Activated B cell treated with CpG ODN at 0.5 μM for 24 hours (primary cell): ENCODE data around the gene CAMK2D. TPM values are rescaled to one million over a fixed set of nuclear protein-coding genes. Genes with fewer than 3 reads are reported as not detected.

Source experiments
- ATAC-seq: fragments of 200-7000 bp; cut with Tn5 transposase; one replicate; pipeline ENCODE4 v1.10.0; 2021; ENCODE audit warnings: low read depth, mild to moderate bottlenecking, moderate library complexity
- CTCF ChIA-PET: fragments of 350-600 bp; sonication (Branson Sonifier 250); formaldehyde crosslinking; loops from one replicate; lab custom pipeline; 2021; ENCODE audit warnings: antibody characterized with exemption; lab: Charles Lee
- POLR2A ChIA-PET: fragments of 350-600 bp; sonication (Branson Sonifier 250); formaldehyde crosslinking; loops from one replicate; lab custom pipeline; 2021; ENCODE audit warnings: antibody characterized with exemption; lab: Charles Lee
- DNase-seq: peaks from one replicate; pipeline ENCODE4 v3.0.0; 2022
- H3K27ac Mint-ChIP-seq: one replicate; pipeline ENCODE4 v1.8.0; 2020; ENCODE audit warnings: mixed read lengths
- H3K27me3 Mint-ChIP-seq: one replicate; pipeline ENCODE4 v1.8.0; 2021; ENCODE audit warnings: mixed read lengths
- H3K36me3 Mint-ChIP-seq: one replicate; pipeline ENCODE4 v1.8.0; 2021; ENCODE audit warnings: low read depth, mixed read lengths
- H3K4me1 Mint-ChIP-seq: one replicate; pipeline ENCODE4 v1.8.0; 2021; ENCODE audit warnings: mixed read lengths
- H3K4me3 Mint-ChIP-seq: one replicate; pipeline ENCODE4 v1.8.0; 2020; ENCODE audit warnings: mild to moderate bottlenecking, mixed read lengths
- H3K9me3 Mint-ChIP-seq: one replicate; pipeline ENCODE4 v1.8.0; 2020; ENCODE audit warnings: mixed read lengths
- intact Hi-C: fragments of 100-400 bp; cut with micrococcal nuclease; formaldehyde crosslinking; loops from one replicate; pipeline ENCODE4 v1.15.1; 2024
- total RNA-seq: library from RNA; stranded (reverse); gene quantifications from 2 replicates; pipeline ENCODE4 v1.2.3, GENCODE V29; 2022
- TF ChIP-seq, protein P1 (sequence below): fragments of 200-600 bp; IDR thresholded peaks from one replicate; pipeline ENCODE4 v1.8.0; 2022; ENCODE audit warnings: antibody characterized with exemption, mild to moderate bottlenecking

CAMK2D gene
- total RNA-seq, 1 donor from 2014 or later: 72.9 TPM

GRCh38 chr4:113420938-113421337 is 340.6 kb downstream of the CAMK2D start:
- POLR2A ChIA-PET: no interaction called here
- H3K27ac Mint-ChIP-seq: no peak overlapping the region
- peaks cover 22% of the 10 kb centered on the region for H3K9me3 Mint-ChIP-seq
- peaks cover 9% of the 10 kb centered on the region for H3K27me3 Mint-ChIP-seq
- intact Hi-C loops: no loop called here
- peaks cover 1% of the 10 kb centered on the region for H3K36me3 Mint-ChIP-seq
- TF ChIP-seq, protein P1, sequence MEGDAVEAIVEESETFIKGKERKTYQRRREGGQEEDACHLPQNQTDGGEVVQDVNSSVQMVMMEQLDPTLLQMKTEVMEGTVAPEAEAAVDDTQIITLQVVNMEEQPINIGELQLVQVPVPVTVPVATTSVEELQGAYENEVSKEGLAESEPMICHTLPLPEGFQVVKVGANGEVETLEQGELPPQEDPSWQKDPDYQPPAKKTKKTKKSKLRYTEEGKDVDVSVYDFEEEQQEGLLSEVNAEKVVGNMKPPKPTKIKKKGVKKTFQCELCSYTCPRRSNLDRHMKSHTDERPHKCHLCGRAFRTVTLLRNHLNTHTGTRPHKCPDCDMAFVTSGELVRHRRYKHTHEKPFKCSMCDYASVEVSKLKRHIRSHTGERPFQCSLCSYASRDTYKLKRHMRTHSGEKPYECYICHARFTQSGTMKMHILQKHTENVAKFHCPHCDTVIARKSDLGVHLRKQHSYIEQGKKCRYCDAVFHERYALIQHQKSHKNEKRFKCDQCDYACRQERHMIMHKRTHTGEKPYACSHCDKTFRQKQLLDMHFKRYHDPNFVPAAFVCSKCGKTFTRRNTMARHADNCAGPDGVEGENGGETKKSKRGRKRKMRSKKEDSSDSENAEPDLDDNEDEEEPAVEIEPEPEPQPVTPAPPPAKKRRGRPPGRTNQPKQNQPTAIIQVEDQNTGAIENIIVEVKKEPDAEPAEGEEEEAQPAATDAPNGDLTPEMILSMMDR: no peak
- H3K4me3 Mint-ChIP-seq: no peak overlapping the region
- no peak for DNase-seq
- no peaks in the 10 kb centered on the region for H3K4me1 Mint-ChIP-seq
- ATAC-seq: no peak
- CTCF ChIA-PET: no interaction called here

DNA sequence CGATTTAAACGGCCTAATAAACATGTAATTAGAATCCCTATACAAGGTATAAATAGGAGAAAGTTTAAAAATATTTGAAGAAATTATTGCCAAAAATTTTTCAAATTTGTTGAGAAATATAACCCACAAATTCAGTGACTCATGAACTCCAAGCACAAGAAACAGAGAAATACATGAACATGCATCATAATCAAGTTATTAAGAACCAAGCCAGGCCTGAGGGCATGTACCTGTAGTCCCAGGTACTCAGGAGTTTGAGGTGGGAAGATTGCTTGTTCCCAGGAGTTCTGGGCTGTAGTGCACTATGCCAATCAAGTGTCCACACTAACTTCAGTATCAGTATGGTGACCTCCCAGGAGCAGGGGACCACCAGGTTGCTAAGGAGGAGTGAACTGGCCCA is 341.9 kb downstream of the CAMK2D start:
- TF ChIP-seq, protein P1: no peak
- intact Hi-C loops: no loop called here
- Mint-ChIP-seq H3K4me3 (no peak overlapping the region), H3K27me3 (peaks cover 9% of the 10 kb centered on the region), H3K36me3 (no peaks in the 10 kb centered on the region), H3K4me1 (no peaks in the 10 kb centered on the region), H3K9me3 (peaks cover 20% of the 10 kb centered on the region), H3K27ac (no peak overlapping the region)
- ATAC-seq (no peak), DNase-seq (no peak)
- CTCF ChIA-PET: no interaction called here
- POLR2A ChIA-PET: no interaction called here

DNA sequence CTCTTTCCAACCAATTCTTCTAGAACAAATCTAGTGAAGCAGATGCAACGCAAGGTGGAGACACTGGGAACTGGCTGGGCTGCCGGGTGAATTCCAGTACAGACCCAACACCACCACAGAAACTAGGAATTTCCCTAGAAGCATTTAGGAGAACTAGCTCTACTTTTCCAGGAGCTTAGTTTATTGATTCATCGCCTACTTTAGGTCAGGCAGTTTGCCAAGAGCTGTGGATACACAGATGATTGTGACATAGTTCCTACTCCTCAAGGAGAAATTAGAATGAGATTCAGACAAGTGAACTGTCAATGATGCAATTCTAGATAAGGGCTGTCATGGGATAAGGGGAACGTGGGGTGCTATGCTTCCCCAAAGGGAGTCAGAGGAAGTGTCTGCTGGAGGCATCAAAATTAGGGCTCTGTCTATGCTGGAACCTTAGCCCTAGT is 350.0 kb downstream of the CAMK2D start:
- TF ChIP-seq, protein P1: no peak

GRCh38 chr4:113410686-113411085 is 350.9 kb downstream of the CAMK2D start:
- intact Hi-C loops: no loop called here
- TF ChIP-seq, protein P1: no peak
- H3K4me3 Mint-ChIP-seq: no peak overlapping the region
- H3K36me3 Mint-ChIP-seq: no peaks in the 10 kb centered on the region
- POLR2A ChIA-PET: no interaction called here
- no peak for ATAC-seq
- no peaks in the 10 kb centered on the region for H3K9me3 Mint-ChIP-seq
- H3K27ac Mint-ChIP-seq: no peak overlapping the region
- H3K4me1 Mint-ChIP-seq: no peaks in the 10 kb centered on the region
- peaks cover 13% of the 10 kb centered on the region for H3K27me3 Mint-ChIP-seq
- CTCF ChIA-PET: no interaction called here
- no peak for DNase-seq

More for the DNA sequence above, 350.0 kb downstream of the CAMK2D start:
- ATAC-seq (no peak), DNase-seq (no peak)
- Mint-ChIP-seq H3K9me3 (peaks cover 4% of the 10 kb centered on the region), H3K4me1 (no peaks in the 10 kb centered on the region), H3K27me3 (peaks cover 14% of the 10 kb centered on the region), H3K36me3 (no peaks in the 10 kb centered on the region), H3K4me3 (no peak overlapping the region), H3K27ac (no peak overlapping the region)
- ChIA-PET CTCF (no interaction called here), POLR2A (no interaction called here)
- intact Hi-C loops: no loop called here

- ChIA-PET CTCF (no interaction called here), POLR2A (interaction anchor here (0.7 kb wide), 1 partner anchor 45 kb away, joined by 5 read pairs; no protein-coding TSS in a partner anchor)
- Mint-ChIP-seq H3K9me3 (no peaks in the 10 kb centered on the region), H3K27ac (no peak overlapping the region), H3K36me3 (no peaks in the 10 kb centered on the region), H3K27me3 (peaks cover 13% of the 10 kb centered on the region), H3K4me3 (no peak overlapping the region), H3K4me1 (no peaks in the 10 kb centered on the region)
- TF ChIP-seq, protein P1: no peak
- DNase-seq: no peak
- intact Hi-C loops: no loop called here
- no peak for ATAC-seq
Observed at GRCh38 chr4:113409181-113409580, 352.4 kb downstream of the CAMK2D start.
